HepG2 (cell line): ENCODE results near the gene LTBR. TPM values are rescaled to one million over a fixed set of nuclear protein-coding genes. Genes with fewer than 3 reads are reported as not detected.

Experiments used
- BRD4 ChIP-seq: sonication (generic); formaldehyde crosslinking; IDR thresholded peaks from 2 replicates; pipeline ENCODE4 v1.4.0; 2020; ENCODE audit warnings: missing genetic modification reagents
- CSRNP1 ChIP-seq: sonication (generic); formaldehyde crosslinking; IDR thresholded peaks from 2 replicates; pipeline ENCODE4 v1.8.1; 2023; ENCODE audit warnings: mild to moderate bottlenecking, missing genetic modification reagents
- HIC2 ChIP-seq: sonication (generic); formaldehyde crosslinking; IDR thresholded peaks from 2 replicates; pipeline ENCODE4 v1.9.0; 2022; ENCODE audit warnings: low read depth, missing genetic modification reagents
- ISL2 ChIP-seq: sonication (generic); formaldehyde crosslinking; IDR thresholded peaks from 2 replicates; pipeline ENCODE4 v1.5.0; 2020; ENCODE audit warnings: missing genetic modification reagents
- MYPOP ChIP-seq: sonication (generic); formaldehyde crosslinking; IDR thresholded peaks from 2 replicates; pipeline ENCODE4 v1.8.1; 2023; ENCODE audit warnings: mild to moderate bottlenecking, moderate library complexity, missing genetic modification reagents
- PBX2 ChIP-seq: IDR thresholded peaks from 2 replicates; pipeline ENCODE4 v1.6.1; 2016; ENCODE audit warnings: control low read depth
- SMAD1 ChIP-seq: sonication (generic); formaldehyde crosslinking; IDR thresholded peaks from 2 replicates; pipeline ENCODE4 v1.4.0; 2020; ENCODE audit warnings: missing genetic modification reagents, low read depth, mild to moderate bottlenecking, borderline replicate concordance
- SMAD3 ChIP-seq: sonication (generic); formaldehyde crosslinking; IDR thresholded peaks from 2 replicates; pipeline ENCODE4 v1.4.0; 2020; ENCODE audit warnings: missing genetic modification reagents
- XRCC5 ChIP-seq: fragments of 200-400 bp; formaldehyde crosslinking; optimal IDR thresholded peaks from 2 replicates; pipeline ENCODE3; 2017; ENCODE audit warnings: mild to moderate bottlenecking, low read length
- ZNF737 ChIP-seq: sonication (generic); formaldehyde crosslinking; IDR thresholded peaks from 2 replicates; pipeline ENCODE4 v1.5.0; 2020; ENCODE audit warnings: missing genetic modification reagents, mild to moderate bottlenecking, borderline replicate concordance
- ZNF790 ChIP-seq: sonication (generic); formaldehyde crosslinking; IDR thresholded peaks from 2 replicates; pipeline ENCODE4 v1.8.0; 2022; ENCODE audit warnings: missing genetic modification reagents, mild to moderate bottlenecking, borderline replicate concordance
- polyA plus RNA-seq, 8 experiments: library from polyadenylated mRNA; depleted of rRNA in 3 of 8; stranded (reverse) in 7 of 8; unstranded in 1 of 8; fragments of >200 nt; fragmentation: Illumina TruSeq in 4 of 8; extraction: Trizol in 4 of 8; gene quantifications; 2 replicates each; pipeline versions ENCODE4 v1.2.1 to v1.2.3, GENCODE V29; 2011 to 2016; ENCODE audit warnings: low read depth in 4 of 8, missing spikeins in 1 of 8, mixed read lengths in 1 of 8; ENCODE audit not compliant: insufficient read depth in 1 of 8
- total RNA-seq, 5 experiments: library from RNA; depleted of rRNA; stranded (reverse); fragments of >200 nt; fragmentation: Illumina TruSeq; extraction: Trizol; gene quantifications; 2 replicates each; pipeline ENCODE4 v1.2.3, GENCODE V29; 2016; ENCODE audit warnings: low read depth in 1 of 5
- TF ChIP-seq, protein P1 (sequence below): IDR thresholded peaks from 2 replicates; pipeline ENCODE4 v1.6.1; 2016; ENCODE audit warnings: low read depth, missing genetic modification reagents, missing compliant biosample characterization

The LTBR gene
- total and polyA plus RNA-seq, 2 of the 13 experiments (the other 11 are each of a cell fraction or from before 2014, with no cell fraction given) = 31.4 to 34.8 TPM

DNA sequence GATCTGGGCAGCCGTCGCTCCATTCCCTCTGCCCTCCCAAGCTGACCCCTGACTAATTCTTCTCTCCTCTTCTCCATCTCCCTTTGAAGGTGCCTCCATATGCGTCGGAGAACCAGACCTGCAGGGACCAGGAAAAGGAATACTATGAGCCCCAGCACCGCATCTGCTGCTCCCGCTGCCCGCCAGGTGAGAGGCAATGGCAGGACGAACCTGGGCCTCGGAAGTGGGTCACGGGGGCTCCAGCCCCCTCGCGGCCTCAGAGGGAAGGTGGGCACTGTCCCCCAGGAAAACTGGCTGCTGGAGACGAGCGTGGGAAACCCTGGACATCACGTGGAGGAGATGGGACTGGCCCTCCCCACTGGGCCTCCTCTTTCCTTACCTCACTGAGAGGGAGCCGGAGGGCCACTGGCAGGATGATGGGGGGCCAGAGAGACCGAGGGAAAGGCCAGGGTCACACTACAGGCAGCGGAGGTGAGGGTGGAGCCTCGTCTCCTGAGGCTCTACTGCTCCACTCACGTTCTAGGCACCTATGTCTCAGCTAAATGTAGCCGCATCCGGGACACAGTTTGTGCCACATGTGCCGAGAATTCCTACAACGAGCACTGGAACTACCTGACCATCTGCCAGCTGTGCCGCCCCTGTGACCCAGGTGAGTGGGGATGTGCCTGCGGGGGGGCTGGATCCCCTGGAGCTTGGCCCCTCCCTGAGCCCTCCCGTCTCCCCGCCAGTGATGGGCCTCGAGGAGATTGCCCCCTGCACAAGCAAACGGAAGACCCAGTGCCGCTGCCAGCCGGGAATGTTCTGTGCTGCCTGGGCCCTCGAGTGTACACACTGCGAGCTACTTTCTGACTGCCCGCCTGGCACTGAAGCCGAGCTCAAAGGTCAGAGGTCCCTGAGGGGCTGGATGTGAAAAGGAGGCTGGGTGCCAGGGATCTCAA, 806 bp downstream of the LTBR start (continued):
- TF ChIP-seq PBX2 (CRISPR knock-in tag) (no peak), XRCC5 (no peak), ZNF790 (CRISPR knock-in tag) (no peak), MYPOP (no peak), CSRNP1 (CRISPR knock-in tag) (0 out of 2 replicates have a peak, but pooled peaks have one; percentile 16), SMAD3 (CRISPR knock-in tag) (no peak), ISL2 (peak; percentile 41; the same call in 1 of the 2 replicates), ZNF737 (0 out of 2 replicates have a peak, but pooled peaks have one; percentile 36), HIC2 (CRISPR knock-in tag) (peak; percentile 93), SMAD1 (CRISPR knock-in tag) (no peak), BRD4 (CRISPR knock-in tag) (no peak)
- TF ChIP-seq, protein P1, sequence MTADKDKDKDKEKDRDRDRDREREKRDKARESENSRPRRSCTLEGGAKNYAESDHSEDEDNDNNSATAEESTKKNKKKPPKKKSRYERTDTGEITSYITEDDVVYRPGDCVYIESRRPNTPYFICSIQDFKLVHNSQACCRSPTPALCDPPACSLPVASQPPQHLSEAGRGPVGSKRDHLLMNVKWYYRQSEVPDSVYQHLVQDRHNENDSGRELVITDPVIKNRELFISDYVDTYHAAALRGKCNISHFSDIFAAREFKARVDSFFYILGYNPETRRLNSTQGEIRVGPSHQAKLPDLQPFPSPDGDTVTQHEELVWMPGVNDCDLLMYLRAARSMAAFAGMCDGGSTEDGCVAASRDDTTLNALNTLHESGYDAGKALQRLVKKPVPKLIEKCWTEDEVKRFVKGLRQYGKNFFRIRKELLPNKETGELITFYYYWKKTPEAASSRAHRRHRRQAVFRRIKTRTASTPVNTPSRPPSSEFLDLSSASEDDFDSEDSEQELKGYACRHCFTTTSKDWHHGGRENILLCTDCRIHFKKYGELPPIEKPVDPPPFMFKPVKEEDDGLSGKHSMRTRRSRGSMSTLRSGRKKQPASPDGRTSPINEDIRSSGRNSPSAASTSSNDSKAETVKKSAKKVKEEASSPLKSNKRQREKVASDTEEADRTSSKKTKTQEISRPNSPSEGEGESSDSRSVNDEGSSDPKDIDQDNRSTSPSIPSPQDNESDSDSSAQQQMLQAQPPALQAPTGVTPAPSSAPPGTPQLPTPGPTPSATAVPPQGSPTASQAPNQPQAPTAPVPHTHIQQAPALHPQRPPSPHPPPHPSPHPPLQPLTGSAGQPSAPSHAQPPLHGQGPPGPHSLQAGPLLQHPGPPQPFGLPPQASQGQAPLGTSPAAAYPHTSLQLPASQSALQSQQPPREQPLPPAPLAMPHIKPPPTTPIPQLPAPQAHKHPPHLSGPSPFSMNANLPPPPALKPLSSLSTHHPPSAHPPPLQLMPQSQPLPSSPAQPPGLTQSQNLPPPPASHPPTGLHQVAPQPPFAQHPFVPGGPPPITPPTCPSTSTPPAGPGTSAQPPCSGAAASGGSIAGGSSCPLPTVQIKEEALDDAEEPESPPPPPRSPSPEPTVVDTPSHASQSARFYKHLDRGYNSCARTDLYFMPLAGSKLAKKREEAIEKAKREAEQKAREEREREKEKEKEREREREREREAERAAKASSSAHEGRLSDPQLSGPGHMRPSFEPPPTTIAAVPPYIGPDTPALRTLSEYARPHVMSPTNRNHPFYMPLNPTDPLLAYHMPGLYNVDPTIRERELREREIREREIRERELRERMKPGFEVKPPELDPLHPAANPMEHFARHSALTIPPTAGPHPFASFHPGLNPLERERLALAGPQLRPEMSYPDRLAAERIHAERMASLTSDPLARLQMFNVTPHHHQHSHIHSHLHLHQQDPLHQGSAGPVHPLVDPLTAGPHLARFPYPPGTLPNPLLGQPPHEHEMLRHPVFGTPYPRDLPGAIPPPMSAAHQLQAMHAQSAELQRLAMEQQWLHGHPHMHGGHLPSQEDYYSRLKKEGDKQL (CRISPR knock-in tag) = no peak
